PFSK-1 (cell line): Measurements from ENCODE around the gene DNAH17.

Experiments
- FOXP2 ChIP-seq: optimal IDR thresholded peaks from 2 replicates; pipeline ENCODE3; 2011; ENCODE audit warnings: borderline replicate concordance, control low read depth, inconsistent platforms; ENCODE audit not compliant: insufficient read depth; ENCODE audit errors: extremely low read length, extremely low read depth
- POLR2AphosphoS5 ChIP-seq: IDR thresholded peaks from 2 replicates; pipeline ENCODE4 v1.6.1; 2012; ENCODE audit warnings: low read depth, mild to moderate bottlenecking, control low read depth, low read length, moderate library complexity
- REST ChIP-seq, 2 experiments: IDR thresholded peaks; 2 replicates each; pipeline versions ENCODE4 v1.6.1 to v1.8.0; 2011 to 2012; ENCODE audit warnings: low read depth in 2 of 2, low read length in 2 of 2, control low read depth in 1 of 2, inconsistent platforms in 1 of 2, mild to moderate bottlenecking in 1 of 2, moderate library complexity in 1 of 2; ENCODE audit not compliant: insufficient read depth in 1 of 2
- SIN3A ChIP-seq: IDR thresholded peaks from 2 replicates; pipeline ENCODE4 v1.6.1; 2012; ENCODE audit warnings: mild to moderate bottlenecking, low read length, moderate library complexity, borderline replicate concordance; ENCODE audit not compliant: insufficient read depth
- TAF1 ChIP-seq: IDR thresholded peaks from 2 replicates; pipeline ENCODE4 v1.6.1; 2012; ENCODE audit warnings: low read length, control low read depth, borderline replicate concordance; ENCODE audit not compliant: insufficient read depth

Gene DNAH17

GRCh38 chr17:78494696-78495330 is 82.4 kb downstream of the DNAH17 start:
- TF ChIP-seq SIN3A (no peak), POLR2AphosphoS5 (no peak), TAF1 (no peak), REST (IDR thresholded peaks at IDR 0.05; ENCODE audit: insufficient read depth in 1 of 2, low read depth in 2 of 2, low read length in 2 of 2) (no peak), FOXP2 (no peak)

GRCh38 chr17:78493853-78494695 is 83.1 kb downstream of the DNAH17 start:
- TF ChIP-seq FOXP2 = no peak
- no peak for TF ChIP-seq TAF1
- TF ChIP-seq REST (IDR thresholded peaks at IDR 0.05; ENCODE audit: insufficient read depth in 1 of 2, low read depth in 2 of 2, low read length in 2 of 2) = no peak
- no peak for TF ChIP-seq POLR2AphosphoS5
- TF ChIP-seq SIN3A = no peak

GRCh38 chr17:78493450-78493849 is 83.7 kb downstream of the DNAH17 start:
- TF ChIP-seq FOXP2 = no peak
- TF ChIP-seq REST (IDR thresholded peaks at IDR 0.05; ENCODE audit: insufficient read depth in 1 of 2, low read depth in 2 of 2, low read length in 2 of 2) = no peak
- TF ChIP-seq TAF1 = no peak
- no peak for TF ChIP-seq POLR2AphosphoS5
- TF ChIP-seq SIN3A = no peak

- TF ChIP-seq POLR2AphosphoS5 (no peak), TAF1 (no peak), SIN3A (no peak), FOXP2 (no peak), REST (IDR thresholded peaks at IDR 0.05; ENCODE audit: insufficient read depth in 1 of 2, low read depth in 2 of 2, low read length in 2 of 2) (no peak)
Observed at GRCh38 chr17:78492116-78492799, 84.9 kb downstream of the DNAH17 start.
